ENCODE data around the gene PKIG. TPM values are rescaled to one million over a fixed set of nuclear protein-coding genes. Genes with fewer than 3 reads are reported as not detected.

Gene PKIG
- total and polyA plus RNA-seq, 2 of the 8 experiments (the other 6 are each of a cell fraction or from before 2014, with no cell fraction given), result 26.7 to 34.3 TPM

GRCh38 chr20:44561876-44562275 lies 20.5 kb upstream of the PKIG start:
- no peak overlapping the region for H3K4me2 ChIP-seq (ENCODE audit: insufficient read depth in 1 of 2, low read depth in 2 of 2, low read length in 2 of 2)
- no peak overlapping the region for H2BK20ac ChIP-seq (ENCODE audit: low read length)
- no peaks in the 10 kb centered on the region for H3K36me3 ChIP-seq (ENCODE audit: control insufficient read depth in 2 of 4, insufficient read depth in 4 of 4, low read length in 3 of 4)
- H3K79me2 ChIP-seq (ENCODE audit: control insufficient read depth in 1 of 2, insufficient read depth in 2 of 2, low read length in 2 of 2), result no peaks in the 10 kb centered on the region
- no peaks in the 10 kb centered on the region for H3K23me2 ChIP-seq (ENCODE audit: low read depth, low read length)
- no peak overlapping the region for H4K91ac ChIP-seq (replicated peaks; ENCODE audit: insufficient read length, low read length)
- no peak overlapping the region for H3K56ac ChIP-seq (replicated peaks; ENCODE audit: insufficient read length, low read depth, low read length)
- ChIA-PET POLR2A (ENCODE audit: partially characterized antibody) (no interaction called here), CTCF (ENCODE audit: partially characterized antibody) (interaction anchor here (1.4 kb wide), 1 partner anchor 32 kb away, joined by 3 read pairs; no protein-coding TSS in a partner anchor)
- no peaks in the 10 kb centered on the region for H3K79me1 ChIP-seq (ENCODE audit: low read depth, low read length)
- H4K8ac ChIP-seq (ENCODE audit: extremely low read depth, insufficient read depth, low read length), result no peak overlapping the region
- no peak overlapping the region for H3K9ac ChIP-seq (replicated peaks in 1 of 4; ENCODE audit: extremely low read depth in 1 of 4, low read depth in 3 of 4, low read length in 3 of 4)
- no peak overlapping the region for H3K23ac ChIP-seq (ENCODE audit: insufficient read length)
- H3K18ac ChIP-seq (ENCODE audit: extremely low read depth, low read length), result no peak overlapping the region
- H3K4ac ChIP-seq (replicated peaks; ENCODE audit: insufficient read length, low read depth, low read length), result no peak overlapping the region
- H4K20me1 ChIP-seq (replicated peaks in 1 of 2; ENCODE audit: control insufficient read depth in 1 of 2, insufficient read depth in 2 of 2, low read length in 2 of 2), result peaks cover 0 to 1% of the 10 kb centered on the region in 2 experiments
- FAIRE-seq (no peak), DNase-seq (ENCODE audit: low read depth in 1 of 2, low spot score in 2 of 2) (no peak)
- no peak overlapping the region for H3K27ac ChIP-seq (ENCODE audit: low read depth, low read length)
- H2BK5ac ChIP-seq (ENCODE audit: low read depth, low read length), result no peak overlapping the region
- no peak overlapping the region for H3K4me3 ChIP-seq (ENCODE audit: extremely low read depth in 1 of 4, insufficient read depth in 2 of 4, low read depth in 3 of 4, low read length in 4 of 4)
- no peaks in the 10 kb centered on the region for H3K4me1 ChIP-seq (replicated peaks in 1 of 4; ENCODE audit: control insufficient read depth in 3 of 4, insufficient read depth in 4 of 4, low read length in 3 of 4)
- H2BK15ac ChIP-seq (ENCODE audit: low read length), result no peak overlapping the region
- no peak overlapping the region for H2AFZ ChIP-seq (ENCODE audit: low read length)
- H3K14ac ChIP-seq (ENCODE audit: insufficient read length), result no peak overlapping the region
- H4K5ac ChIP-seq (ENCODE audit: insufficient read length, low read depth, low read length), result no peak overlapping the region
- H2AK5ac ChIP-seq (ENCODE audit: low read depth, low read length), result no peak overlapping the region
- H2BK120ac ChIP-seq (replicated peaks; ENCODE audit: low read depth, low read length), result no peak overlapping the region
- H3K27me3 ChIP-seq (replicated peaks in 1 of 4; ENCODE audit: control insufficient read depth in 3 of 4, extremely low read depth in 1 of 4, insufficient read depth in 3 of 4, low read length in 3 of 4), result no peaks in the 10 kb centered on the region
- H3K9me3 ChIP-seq (ENCODE audit: insufficient read depth in 2 of 2, low read depth in 1 of 2, low read length in 1 of 2), result no peaks in the 10 kb centered on the region
- TF ChIP-seq CHD1 (IDR thresholded peaks at IDR 0.05; ENCODE audit: low read depth, low read length), result no peak
- TF ChIP-seq SP2 (IDR thresholded peaks at IDR 0.05; ENCODE audit: low read length), result no peak
- TF ChIP-seq USF2 (IDR thresholded peaks at IDR 0.05; ENCODE audit: low read length), result no peak
- TF ChIP-seq MAX (IDR thresholded peaks at IDR 0.05), result no peak
- TF ChIP-seq CBX5 (IDR thresholded peaks at IDR 0.05; ENCODE audit: low read depth, low read length), result no peak
- TF ChIP-seq SIN3A (conservative IDR thresholded peaks at IDR 0.05 in 1 of 2, IDR thresholded peaks at IDR 0.05 in 1 of 2; ENCODE audit: low read depth in 1 of 2, low read length in 2 of 2), result no peak
- no peak for TF ChIP-seq SP1 (IDR thresholded peaks at IDR 0.05; ENCODE audit: low read depth, low read length)
- no peak for TF ChIP-seq ATF2 (IDR thresholded peaks at IDR 0.05; ENCODE audit: low read length)
- TF ChIP-seq KDM5A (IDR thresholded peaks at IDR 0.05; ENCODE audit: low read length), result no peak
- TF ChIP-seq EGR1 (IDR thresholded peaks at IDR 0.05; ENCODE audit: borderline replicate concordance, low read depth, low read length), result no peak
- no peak for TF ChIP-seq BCL11A (IDR thresholded peaks at IDR 0.05; ENCODE audit: low read depth in 2 of 2, low read length in 2 of 2)
- H2BK12ac ChIP-seq (ENCODE audit: low read depth, low read length), result no peak overlapping the region
